ENCODE results near the gene VIPR1.
"Not testable (repeated sequence)": the region's sequence is repeated elsewhere in the genome, so short reads cannot be mapped to it uniquely, and the experiment has no call there.

The VIPR1 gene

DNA sequence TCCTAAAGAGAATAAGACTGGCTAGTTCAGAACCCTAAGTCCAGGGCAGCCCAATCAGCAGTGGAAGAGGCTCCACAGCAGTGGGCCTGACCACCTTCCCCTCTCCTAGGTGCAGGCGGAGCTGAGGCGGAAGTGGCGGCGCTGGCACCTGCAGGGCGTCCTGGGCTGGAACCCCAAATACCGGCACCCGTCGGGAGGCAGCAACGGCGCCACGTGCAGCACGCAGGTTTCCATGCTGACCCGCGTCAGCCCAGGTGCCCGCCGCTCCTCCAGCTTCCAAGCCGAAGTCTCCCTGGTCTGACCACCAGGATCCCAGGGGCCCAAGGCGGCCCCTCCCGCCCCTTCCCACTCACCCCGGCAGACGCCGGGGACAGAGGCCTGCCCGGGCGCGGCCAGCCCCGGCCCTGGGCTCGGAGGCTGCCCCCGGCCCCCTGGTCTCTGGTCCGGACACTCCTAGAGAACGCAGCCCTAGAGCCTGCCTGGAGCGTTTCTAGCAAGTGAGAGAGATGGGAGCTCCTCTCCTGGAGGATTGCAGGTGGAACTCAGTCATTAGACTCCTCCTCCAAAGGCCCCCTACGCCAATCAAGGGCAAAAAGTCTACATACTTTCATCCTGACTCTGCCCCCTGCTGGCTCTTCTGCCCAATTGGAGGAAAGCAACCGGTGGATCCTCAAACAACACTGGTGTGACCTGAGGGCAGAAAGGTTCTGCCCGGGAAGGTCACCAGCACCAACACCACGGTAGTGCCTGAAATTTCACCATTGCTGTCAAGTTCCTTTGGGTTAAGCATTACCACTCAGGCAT lies 33.7 kb downstream of the VIPR1 start:
- no peak for DNase-seq

DNA sequence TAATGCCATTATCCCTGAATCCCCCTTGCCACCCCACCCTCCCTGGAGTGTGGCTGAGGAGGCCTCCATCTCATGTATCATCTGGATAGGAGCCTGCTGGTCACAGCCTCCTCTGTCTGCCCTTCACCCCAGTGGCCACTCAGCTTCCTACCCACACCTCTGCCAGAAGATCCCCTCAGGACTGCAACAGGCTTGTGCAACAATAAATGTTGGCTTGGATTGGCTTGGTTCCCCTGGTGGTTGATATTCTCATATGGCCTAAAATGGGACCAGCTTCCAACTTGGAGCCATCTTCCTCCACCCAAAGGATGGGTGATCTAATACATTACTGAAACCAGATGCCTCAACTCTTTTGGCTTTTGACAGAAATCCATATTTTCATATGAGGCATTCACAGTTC lies 34.9 kb downstream of the VIPR1 start:
- no peak for DNase-seq

DNA sequence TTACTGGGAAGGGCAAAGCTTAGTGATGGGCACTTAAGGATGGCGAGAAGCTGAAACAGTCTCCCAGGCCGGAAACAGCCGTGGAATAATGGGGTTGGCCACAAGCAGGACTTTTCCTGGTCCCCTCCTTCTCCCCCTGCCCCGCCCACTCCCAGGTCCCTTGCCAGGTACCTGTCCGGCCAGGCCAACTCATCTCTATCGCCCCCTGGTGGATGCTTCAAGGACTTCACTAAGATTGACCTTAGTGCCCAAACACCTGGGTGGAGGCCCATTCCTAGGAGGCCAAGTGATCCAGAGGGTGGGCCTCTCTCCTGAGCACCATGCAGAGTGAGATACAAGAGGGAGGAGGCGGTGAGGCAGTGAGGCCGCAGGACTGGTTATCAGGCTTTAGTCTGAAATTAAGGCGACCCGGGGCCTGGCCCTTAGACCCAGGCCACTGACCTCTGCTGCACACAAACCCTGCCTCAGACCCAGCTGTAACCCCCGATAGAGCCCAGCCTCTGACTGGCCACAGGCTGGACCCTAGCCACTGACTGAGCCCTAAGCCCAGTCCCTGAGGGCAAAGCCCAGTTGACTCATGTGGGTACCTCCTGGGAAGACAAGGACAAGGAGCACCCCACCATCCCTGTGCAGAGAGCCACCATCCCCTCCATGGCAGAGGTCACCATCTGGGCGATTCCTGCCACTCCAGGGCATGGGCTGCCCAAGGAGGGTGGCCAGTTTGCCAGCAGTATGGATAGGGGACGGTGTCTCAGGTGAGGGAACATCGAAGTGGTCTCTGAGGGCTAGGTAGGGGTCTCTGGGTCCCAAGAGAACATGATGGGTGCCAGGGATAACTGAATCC lies 37.6 kb downstream of the VIPR1 start:
- no peak for DNase-seq

DNA sequence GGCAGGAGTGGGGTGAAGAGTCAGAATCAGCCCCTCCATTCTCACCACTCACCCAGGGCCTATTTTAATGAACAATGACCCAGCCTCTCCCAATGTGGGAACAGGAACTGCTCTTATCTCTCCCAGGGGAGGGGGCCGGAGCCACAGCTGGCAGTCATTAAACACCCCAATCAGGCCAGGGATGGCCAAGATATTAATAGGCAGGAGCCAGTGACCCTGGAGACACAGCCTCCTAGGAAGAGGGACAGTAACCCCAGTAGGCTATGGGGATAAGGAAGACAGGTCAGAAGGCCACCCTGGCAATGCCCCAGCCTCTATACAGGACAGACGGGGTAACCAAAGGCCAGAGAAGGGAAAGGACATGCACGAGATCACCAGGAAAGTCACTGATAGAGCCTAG lies 38.6 kb downstream of the VIPR1 start:
- no peak for DNase-seq

DNA sequence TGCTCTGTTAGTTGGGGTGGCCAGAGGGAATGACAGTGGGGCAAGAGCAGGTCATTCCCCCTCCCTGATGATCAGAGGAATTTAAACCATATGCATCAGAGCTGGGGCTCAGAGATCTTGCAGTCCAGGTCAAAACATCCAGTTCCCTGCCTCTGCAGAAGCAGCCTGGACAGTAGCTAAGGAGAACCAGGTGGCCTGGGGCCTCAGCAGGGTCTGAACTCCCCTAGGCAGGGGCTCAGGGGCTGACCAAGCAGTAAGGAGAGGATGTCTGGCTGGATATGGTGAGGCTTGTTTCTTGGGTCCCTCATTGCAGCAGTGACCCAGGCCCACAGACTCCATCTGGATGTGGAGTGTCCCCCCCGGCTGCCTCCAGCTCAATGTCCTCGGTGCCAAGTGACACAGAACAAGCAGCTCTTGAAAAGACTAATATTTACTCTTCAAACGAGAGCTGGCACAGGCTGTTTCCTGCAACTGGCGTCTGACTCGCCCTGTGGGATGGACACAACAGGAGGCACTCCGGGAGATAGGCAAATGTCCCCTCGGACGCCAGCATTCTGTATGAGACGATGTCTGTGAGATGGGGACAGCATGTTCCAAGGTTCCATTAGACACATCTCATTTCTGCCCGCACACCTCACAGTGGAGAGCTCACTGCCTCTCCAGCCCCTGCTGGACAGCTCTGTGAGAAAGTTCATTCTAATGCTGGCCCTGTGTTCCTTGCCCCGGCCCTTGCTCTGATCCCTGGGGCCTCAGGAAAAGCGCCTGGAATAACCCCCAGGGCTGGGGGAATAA lies 42.2 kb downstream of the VIPR1 start:
- DNase-seq = no peak

DNA sequence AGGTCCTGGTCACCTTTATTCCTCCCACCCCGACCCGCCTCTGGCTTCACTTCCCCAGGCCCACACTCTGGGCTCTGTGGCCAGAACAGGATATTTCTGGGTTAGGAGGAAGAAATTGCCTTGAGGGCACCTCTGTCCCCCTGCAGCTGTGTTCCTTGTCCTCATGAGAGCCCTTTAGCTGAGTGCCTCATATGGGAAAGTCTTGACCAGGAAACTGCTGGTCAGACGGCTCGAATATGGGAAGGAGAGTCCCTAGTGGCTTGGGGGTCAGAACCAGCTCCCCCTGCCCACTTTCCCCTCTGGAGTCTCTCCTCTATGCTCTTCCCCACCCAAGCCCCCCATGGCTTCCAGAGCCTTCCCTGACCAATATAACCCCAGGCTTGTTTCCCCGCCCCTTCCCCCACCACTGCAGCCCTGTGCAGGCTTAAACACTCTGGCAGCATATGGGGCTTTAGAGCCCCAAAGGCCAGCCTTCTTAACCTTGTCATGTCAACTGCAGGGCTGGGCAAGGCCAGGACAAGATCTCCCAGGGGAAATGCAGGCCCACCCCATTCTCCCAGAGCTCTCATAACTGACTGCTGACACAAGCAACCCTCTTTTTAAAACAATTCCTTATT lies 42.9 kb downstream of the VIPR1 start:
- no peak for DNase-seq

DNA sequence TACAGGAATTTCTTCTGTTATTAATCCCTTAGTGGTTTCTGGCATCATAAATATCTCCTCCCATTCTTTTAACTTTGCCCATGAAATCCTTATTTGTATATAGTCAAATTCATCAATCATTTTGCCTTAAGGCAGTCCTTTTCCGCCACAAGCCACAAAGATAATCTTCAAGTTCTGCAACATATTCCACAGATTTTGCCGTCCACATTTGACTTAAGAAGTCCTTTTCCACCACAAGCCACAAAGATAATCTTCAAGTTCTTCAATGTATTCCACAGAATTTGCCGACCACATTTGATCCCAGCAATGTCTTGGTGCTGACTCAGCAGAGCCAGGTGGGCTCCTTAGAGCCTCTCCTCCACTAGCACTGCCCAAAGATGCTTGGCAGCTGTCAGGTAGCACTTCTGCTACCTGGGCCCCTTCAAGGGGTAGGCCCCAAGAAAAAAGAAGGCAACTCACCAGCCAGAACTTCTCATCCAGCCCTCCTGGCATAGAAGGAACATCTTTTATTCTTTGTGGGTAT lies 44.3 kb downstream of the VIPR1 start:
- no peak for DNase-seq

DNA sequence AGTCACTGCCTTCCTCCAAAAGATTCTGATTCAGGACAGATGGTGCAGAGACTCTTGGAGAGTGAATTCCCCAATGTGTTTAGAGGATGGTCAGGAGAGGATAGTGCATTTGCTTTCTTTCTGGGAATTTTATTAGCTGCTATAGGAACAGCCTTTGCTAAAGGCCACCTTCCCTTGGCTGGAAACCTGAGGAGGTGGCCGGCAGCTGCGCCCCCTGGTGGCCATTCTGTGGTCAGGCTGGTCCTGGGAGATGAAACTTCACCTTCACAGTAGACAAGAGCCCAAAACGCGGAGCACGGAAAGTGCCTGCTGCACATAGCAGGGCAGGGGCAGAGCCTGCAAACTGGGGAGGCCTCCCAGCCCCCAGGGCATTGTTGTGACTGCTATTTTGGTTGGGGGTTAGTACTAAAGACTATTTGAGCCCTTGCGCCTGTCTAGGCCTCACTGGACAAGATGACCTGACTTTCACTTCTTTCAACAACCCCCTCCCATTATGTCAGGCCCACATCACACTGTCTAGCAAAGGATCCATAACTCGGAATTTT lies 45.0 kb downstream of the VIPR1 start:
- peak; percentile 49 to 60 for DNase-seq

DNA sequence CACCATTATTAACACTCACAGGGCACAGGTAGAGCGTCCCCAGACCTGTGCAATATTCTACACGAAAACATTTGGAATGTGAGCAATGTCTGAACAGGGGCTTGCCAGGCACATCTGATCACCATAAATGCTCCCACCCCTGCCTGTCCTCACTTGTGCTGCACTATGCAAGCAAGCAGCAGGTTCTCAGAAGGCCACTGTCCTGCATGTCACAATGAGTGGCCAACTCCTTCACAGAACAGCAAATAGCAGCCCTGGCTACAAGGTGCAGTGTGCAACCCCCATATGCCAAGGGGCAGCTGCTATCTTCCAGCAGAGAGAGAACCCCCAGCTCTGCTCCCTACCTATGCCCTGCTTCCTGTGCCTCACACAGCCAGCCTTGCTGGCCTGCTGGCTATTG lies 46.7 kb downstream of the VIPR1 start:
- DNase-seq = no peak

DNA sequence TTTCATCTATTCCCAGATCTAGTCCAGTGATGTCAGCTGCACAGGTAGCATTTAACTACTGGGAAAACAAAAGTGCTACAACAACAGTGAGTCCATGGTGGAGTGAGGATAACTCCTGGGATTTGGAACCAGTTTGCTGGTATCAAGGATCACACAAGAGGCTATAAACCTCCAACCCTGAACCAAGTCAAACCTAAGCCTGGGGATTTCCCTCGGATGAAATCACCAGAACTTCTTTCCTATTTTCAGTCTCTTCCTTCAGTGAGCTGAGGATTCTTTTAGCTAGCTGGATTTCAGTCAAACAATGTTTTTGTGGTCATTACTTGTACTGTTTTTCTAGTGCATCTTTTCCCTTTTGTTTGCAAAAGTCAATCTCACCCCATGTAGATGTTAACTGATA lies 47.8 kb downstream of the VIPR1 start:
- no peak for DNase-seq

DNA sequence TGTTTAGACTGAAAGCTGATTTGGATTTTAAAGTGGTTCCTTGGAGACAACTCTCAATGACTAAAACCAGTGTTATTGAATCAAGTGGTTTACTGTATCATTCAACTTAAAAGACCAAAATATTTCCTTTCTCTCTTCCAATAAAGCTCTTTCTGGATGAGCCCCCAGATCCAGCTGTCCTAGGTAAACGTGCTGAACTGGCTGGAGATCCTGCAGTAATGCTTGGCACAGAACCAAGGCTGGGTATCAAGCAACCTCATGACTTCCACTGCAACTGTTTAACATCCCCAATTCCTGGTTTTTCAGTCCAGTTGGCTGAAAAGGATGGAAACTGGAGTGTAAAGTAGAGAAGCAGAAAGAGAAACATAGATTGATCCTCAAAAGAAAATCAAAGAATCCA lies 50.4 kb downstream of the VIPR1 start:
- no peak for DNase-seq

DNA sequence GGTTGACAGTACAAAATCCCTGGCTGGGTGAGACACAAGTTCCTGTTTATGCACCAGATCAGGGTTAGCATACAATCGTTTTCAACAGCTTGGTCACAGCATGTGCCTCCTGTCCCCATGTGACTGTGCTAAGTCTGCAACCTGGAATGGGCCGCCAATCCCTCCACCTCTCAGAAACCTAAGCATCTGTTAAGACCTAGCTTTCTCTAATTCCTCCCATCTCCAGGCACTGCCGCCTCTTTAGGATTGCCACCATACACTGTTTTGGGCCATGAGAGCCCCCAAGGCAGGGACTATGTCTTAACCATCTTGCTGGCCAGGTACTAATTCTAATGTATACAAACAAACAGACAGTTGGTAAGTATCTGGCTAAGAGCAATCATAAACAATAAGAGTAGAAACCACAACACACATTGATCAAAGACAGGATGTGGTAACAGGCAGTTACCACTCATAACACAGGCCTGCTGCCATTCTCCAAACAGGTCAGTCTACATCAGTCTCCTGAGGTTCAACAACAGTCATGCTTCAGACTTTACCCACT lies 53.7 kb downstream of the VIPR1 start:
- DNase-seq = no peak

DNA sequence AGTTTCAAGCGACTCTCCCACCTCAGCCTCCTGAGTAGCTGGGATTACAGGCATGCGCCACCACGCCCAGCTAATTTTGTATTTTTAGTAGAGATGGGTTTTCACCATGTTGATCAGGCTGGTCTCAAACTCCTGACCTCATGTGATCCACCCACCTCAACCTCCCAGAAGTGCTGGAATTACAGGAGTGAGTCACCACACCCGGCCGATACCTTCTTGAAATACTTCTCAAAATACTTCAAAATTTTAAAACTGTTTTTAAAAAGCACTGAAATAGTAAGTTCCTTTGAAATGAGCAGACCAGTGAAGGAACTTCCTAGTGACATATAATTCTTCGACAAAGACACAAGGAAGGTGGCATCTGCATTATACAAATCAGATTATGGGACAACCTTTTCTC lies 54.4 kb downstream of the VIPR1 start:
- not testable (repeated sequence) for DNase-seq

DNA sequence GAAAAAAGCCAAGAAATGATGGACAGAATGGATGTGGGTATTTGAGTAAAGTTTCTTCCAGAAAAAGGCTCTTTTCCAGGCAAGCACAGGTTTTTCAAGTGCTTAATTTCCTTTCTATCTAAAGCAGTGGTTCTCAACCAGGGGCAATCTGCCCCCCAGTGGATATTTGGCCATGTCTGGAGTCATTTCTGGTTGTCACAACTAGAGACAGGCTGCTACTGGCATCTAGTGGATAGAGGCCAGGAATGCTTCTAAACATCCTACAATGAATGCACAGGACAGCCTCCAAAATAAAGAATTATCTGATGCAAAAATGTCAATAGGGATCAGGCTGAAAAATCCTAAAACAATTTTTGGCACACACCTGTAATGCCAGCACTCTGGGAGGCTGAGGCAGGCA lies 55.4 kb downstream of the VIPR1 start:
- no peak for DNase-seq

DNA sequence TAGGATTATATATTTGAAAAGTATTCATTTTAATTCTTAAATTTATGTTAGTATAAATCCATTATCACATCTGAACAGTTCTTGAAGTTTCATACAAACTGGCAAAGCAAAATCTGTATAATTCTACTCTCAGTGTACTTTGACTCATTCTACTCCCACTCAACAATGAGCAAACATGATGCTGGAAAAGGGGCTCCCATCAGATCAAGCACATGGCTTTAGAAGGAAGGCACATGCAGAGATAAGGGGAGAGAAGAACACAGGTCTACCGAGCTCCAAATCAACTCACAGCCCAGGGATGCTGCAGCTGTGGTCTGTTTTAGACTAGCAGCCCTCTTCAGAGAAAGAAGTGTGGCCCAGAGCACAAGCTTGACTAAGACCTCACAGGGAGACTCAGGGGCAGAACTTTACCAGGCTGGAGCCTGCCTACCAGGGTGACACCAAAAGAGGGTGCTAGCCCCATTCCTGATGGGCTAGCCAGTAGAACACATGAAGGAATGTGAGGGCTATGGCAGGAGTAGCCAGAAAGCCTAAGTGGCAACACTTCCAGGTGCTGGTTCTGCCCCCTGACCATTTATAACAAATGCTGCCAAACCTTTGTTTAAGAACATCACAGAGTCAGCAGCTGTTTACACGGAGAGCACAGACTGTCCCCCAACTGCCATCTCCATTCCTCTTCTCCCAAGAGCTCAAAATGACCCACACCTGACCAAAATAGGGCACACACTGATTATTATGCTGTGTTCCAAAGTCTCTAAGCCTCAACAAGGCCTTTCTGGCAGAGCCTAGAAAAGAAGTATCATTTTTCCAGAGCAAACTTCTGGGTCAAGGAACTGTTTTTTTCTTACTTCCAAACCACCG lies 59.8 kb downstream of the VIPR1 start:
- no peak for DNase-seq

DNA sequence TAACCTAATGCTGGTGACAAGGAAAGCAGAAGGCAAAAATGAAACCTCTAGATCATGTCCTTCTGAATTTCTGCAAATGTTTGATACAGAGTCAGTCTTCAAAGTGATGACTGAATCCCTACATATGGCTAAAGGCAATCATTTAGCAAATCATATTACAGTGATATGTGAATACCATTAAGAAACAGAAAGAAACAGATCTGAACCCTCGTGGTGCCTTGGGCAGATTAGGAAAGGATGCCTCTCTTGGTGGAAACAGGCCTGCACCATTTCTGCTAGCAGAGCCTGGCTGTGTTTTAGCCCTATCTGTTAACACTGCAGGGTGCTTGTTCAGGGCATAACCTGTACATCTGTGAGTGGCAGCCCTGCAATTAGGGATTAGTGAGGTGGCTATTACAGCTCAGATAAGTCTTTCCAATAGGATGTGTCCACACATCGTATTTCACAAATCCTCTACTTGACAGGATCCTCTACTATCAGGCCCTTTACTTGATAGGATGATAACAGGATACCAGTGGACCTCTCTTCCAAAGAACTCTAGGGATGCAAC lies 67.2 kb downstream of the VIPR1 start:
- DNase-seq = no peak

DNA sequence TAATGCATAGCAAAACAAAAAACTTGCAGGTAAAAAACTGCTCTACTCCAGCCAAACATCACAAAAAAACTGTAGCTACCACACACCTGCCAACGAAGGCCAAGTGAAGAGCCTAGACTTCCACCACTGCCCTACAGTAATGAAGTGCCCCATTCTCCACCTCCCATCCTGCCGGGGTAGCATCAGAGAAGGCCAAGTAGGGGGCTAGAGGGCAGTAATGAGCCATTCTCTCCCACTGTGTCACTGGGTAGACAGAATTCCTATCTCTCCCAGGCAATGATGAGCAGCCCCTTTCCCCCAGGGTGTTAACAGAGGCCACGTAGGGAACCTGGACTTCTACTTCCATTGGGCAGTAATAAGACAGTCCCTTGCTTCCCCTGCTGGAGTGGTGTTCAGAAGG lies 69.8 kb downstream of the VIPR1 start:
- peak in 1 of 2 donors; percentile 10 for DNase-seq

DNA sequence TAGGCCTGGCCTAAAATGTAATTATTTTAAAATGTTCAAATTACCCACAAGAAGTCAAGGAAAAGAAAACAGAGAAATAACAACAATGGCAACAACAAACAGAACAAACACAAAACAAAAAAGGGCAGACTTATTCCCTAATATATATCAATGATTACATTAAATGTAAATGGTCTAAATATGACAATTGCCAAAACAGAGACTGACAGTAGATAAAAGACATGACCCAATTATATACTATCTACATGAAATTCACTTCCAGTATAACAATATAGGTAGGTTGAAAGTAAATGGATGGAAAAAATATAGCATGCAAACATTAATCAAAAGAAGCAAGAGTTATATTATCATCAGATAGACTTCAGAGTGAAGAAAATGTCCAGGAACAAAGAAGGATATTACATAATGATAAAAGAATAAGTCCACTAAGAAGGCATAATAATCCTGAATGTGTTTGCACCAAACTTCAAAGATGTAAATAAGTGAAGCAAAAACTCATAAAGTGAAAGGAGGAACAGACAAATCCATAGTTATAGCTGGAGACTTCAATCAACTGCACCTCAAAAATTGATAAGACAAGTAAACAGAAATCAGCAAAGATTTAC lies 72.8 kb downstream of the VIPR1 start:
- no peak for DNase-seq

DNA sequence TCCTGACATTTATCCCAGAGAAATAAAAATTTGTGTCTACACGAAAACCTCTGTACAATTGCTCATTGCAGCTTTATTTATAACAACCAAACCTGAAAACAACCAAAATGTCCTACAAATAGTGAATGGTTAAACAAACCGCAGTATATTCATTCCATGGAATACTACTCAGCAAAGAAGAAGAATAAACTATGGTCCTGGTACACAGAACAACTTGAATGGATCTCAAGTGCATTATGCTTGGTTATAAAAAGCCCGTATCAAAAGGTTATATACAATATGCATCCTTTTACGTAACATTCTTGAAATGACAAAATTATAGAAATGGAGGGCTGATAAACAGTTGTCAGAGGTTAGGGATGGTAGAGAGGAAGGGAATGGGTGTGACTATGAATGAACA lies 75.6 kb downstream of the VIPR1 start:
- DNase-seq = no peak

DNA sequence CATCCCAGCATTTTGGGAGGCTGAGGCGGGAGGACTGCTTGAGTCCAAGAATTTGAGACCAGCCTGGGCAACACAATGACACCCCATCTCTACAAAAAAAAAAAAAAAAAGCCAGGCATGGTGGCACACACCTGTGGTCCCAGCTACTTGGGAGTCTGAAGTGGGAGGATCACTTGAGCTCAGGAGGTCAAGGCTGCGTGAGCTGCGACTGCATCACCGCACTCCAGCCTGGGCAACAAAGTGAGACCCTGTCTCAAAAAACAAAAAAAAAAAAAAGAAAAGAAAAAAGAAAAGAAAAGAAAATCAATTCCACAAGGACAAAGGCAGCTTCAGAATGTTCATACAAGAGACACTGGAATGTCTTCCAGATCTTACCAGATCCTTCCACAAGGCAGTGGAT lies 76.9 kb downstream of the VIPR1 start:
- not testable (repeated sequence) for DNase-seq

DNA sequence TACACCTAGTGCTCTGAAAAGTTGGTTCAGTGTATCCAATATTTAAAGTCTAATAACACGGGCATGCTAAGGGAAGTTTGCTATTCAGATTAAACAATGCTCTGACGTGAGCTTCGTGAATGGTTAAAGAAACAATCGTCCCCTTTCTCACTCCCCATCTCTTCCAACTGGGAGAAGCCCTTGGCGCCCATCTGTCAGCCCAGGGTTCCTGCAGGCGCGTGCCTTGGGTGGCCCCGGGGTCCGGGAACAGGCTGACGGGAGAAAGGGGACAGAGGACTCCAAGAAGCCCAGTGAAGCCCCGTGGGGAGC lies 78.9 kb downstream of the VIPR1 start:
- no peak for DNase-seq

Measured in hippocampal formation (tissue), 2 donors.